ENCODE data around the gene LITAFD. TPM values are rescaled to one million over a fixed set of nuclear protein-coding genes. Genes with fewer than 3 reads are reported as not detected.

The LITAFD gene
- total RNA-seq, 1 donor from 2014 or later = not detected

DNA sequence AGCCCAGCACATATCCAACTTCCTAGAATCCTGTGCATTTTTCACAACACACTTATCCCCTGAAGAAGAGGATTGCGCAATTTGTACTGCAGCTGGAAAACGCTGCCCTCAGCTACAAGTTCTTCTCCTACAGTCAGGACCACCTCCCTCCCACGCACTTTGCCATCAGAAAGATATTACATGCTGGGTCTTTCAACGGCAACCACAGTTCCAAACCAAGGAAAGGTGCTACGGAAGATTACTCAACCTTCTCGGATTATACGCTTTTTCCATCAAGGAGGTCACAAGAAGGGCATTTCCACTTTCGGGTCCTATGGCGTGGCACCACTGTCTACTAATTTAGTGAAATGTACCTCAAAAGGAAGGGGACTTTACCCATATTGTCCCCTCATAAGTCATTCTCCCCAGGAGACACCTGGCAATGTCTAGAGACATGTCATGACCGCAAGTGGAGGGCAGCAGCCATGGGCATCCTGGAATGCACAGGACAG lies 46.4 kb downstream of the LITAFD start:
- ChIA-PET POLR2A (interaction anchor here (0.8 to 1.6 kb wide), 3 partner anchors 9 to 37 kb away, joined by 3 to 7 read pairs (median 3); no protein-coding TSS in a partner anchor), CTCF (interaction anchor here (1.1 to 1.7 kb wide), 3 partner anchors 8 to 80 kb away, joined by 4 to 5 read pairs (median 5); no protein-coding TSS in a partner anchor)
- TF ChIP-seq CTCF (IDR thresholded peaks at IDR 0.05) = no peak
- peak overlapping the region; percentile 41 for H3K4me3 Mint-ChIP-seq
- H3K36me3 Mint-ChIP-seq (ENCODE audit: low read depth) = peaks cover 54% of the 10 kb centered on the region
- no peaks in the 10 kb centered on the region for H3K27me3 Mint-ChIP-seq
- intact Hi-C loops (cut with micrococcal nuclease) = loop anchor here (1.0 to 5.0 kb wide), 3 partner anchors 16 to 37 kb away; partner anchors contain the start of gene USP7
- no peaks in the 10 kb centered on the region for H3K9me3 Mint-ChIP-seq
- H3K4me1 Mint-ChIP-seq = peaks cover 51% of the 10 kb centered on the region
- no peak for DNase-seq
- ATAC-seq (ENCODE audit: low read depth) = peak; percentile 43
- peak overlapping the region; percentile 79 for H3K27ac Mint-ChIP-seq

- POLR2A ChIA-PET = interaction anchor here (0.8 to 1.6 kb wide), 3 partner anchors 15 to 162 kb away, joined by 3 to 7 read pairs (median 5); partner anchors contain the start of gene HAPSTR1
- intact Hi-C loops (cut with micrococcal nuclease) = loop anchor here (2.0 to 5.0 kb wide), 2 partner anchors 16 to 33 kb away; partner anchors contain the start of gene USP7
- CTCF ChIA-PET = interaction anchor here (1.4 to 1.7 kb wide), 2 partner anchors 38 to 80 kb away, joined by 4 to 5 read pairs; no protein-coding TSS in a partner anchor
- ATAC-seq (ENCODE audit: low read depth) (peak; percentile 80), DNase-seq (no peak)
- Mint-ChIP-seq H3K36me3 (ENCODE audit: low read depth) (peaks cover 49% of the 10 kb centered on the region), H3K27me3 (no peaks in the 10 kb centered on the region), H3K9me3 (no peaks in the 10 kb centered on the region), H3K4me1 (peaks cover 55% of the 10 kb centered on the region), H3K4me3 (peak overlapping the region; percentile 41), H3K27ac (peak overlapping the region; percentile 79)
- no peak for TF ChIP-seq CTCF (IDR thresholded peaks at IDR 0.05)
Observed at GRCh38 chr16:8929086-8929748, 47.1 kb downstream of the LITAFD start.

- no peak for ATAC-seq (ENCODE audit: low read depth)
- no peak overlapping the region for H3K4me3 Mint-ChIP-seq
- peaks cover 75% of the 10 kb centered on the region for H3K4me1 Mint-ChIP-seq
- H3K9me3 Mint-ChIP-seq = no peaks in the 10 kb centered on the region
- no peak for DNase-seq
- H3K27ac Mint-ChIP-seq = no peak overlapping the region
- CTCF ChIA-PET = no interaction called here
- POLR2A ChIA-PET = interaction anchor here (0.6 kb wide), 1 partner anchor 9 kb away, joined by 3 read pairs; no protein-coding TSS in a partner anchor
- intact Hi-C loops (cut with micrococcal nuclease) = no loop called here
- peaks cover 27% of the 10 kb centered on the region for H3K36me3 Mint-ChIP-seq (ENCODE audit: low read depth)
- TF ChIP-seq CTCF (IDR thresholded peaks at IDR 0.05) = no peak
- no peaks in the 10 kb centered on the region for H3K27me3 Mint-ChIP-seq
Observed at GRCh38 chr16:8931859-8932258, 49.7 kb downstream of the LITAFD start.

- Mint-ChIP-seq H3K9me3 (no peaks in the 10 kb centered on the region), H3K4me3 (no peak overlapping the region), H3K36me3 (ENCODE audit: low read depth) (peaks cover 9% of the 10 kb centered on the region), H3K27me3 (no peaks in the 10 kb centered on the region), H3K4me1 (peaks cover 83% of the 10 kb centered on the region), H3K27ac (no peak overlapping the region)
- CTCF ChIA-PET = interaction anchor here (0.6 to 4.5 kb wide), 4 partner anchors 41 to 200 kb away, joined by 3 to 39 read pairs (median 12); no protein-coding TSS in a partner anchor
- ATAC-seq (ENCODE audit: low read depth) (no peak), DNase-seq (no peak)
- POLR2A ChIA-PET = no interaction called here
- no peak for TF ChIP-seq CTCF (IDR thresholded peaks at IDR 0.05)
- intact Hi-C loops (cut with micrococcal nuclease) = no loop called here
Observed at GRCh38 chr16:8934601-8935000, 52.5 kb downstream of the LITAFD start.

Other genes starting within 250 kb of the LITAFD start
- 12.6 and 13.2 TPM in 2 replicates for gene ABAT, start 207.7 kb upstream of the LITAFD start, total RNA-seq
- 10.6 and 13.0 TPM in 2 replicates for gene TMEM186, start 84.7 kb upstream of the LITAFD start, total RNA-seq
- 57.4 and 61.1 TPM in 2 replicates for gene PMM2, start 84.5 kb upstream of the LITAFD start, total RNA-seq
- 21.3 and 27.0 TPM in 2 replicates for gene CARHSP1, start 13.3 kb upstream of the LITAFD start, total RNA-seq
- gene USP7, start 81.6 kb downstream of the LITAFD start, total RNA-seq = 173 and 193 TPM in 2 replicates
- gene HAPSTR1, start 209.3 kb downstream of the LITAFD start, total RNA-seq = 77.0 and 85.6 TPM in 2 replicates